Measurements from ENCODE around the gene PPP2R3B.
"Not testable (repeated sequence)": the region's sequence is repeated elsewhere in the genome, so short reads cannot be mapped to it uniquely, and the experiment has no call there.

PPP2R3B gene

DNA sequence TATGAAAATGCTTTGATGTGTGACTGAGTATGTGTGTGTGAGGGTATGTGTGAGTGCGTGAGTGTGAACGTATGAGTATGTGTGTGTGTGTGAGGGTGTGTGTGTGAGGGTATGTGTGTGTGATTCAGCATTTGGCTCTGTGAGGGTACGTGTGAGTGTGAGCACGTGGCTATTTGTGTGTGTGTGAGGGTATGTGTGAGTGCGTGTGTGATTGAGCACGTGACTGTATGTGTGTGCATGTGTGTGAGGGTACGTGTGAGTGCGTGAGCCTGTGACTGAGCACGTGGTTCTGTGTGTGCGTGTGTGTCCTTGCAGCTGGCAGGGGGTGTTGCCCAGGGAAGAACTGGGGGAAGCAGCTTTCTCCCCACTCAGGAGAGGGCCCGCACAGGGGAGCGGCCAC, 16.1 kb upstream of the PPP2R3B start:
- DNase-seq, result no peak

DNA sequence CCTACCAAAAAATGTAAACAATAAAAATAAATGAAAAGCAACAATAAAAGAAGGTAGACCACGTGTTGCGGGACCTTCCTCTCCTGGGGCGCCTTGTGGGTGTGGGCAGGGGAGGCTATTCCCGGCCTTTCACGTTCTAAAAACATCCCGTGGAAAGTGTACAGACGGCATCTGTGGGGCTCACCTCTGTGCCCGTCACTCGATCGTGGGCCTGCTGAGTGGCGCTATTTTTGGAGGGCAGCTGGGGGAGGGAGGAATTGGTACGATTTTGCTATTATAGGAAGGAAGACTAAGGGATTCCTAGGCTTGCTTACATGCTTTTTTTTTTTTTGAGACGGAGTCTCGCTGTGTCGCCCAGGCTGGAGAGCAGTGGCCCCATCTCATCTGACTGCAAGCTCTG, 13.6 kb upstream of the PPP2R3B start:
- no peak for DNase-seq

GRCh38 chrX:397575-397974, 10.9 kb upstream of the PPP2R3B start:
- DNase-seq, result no peak

DNA sequence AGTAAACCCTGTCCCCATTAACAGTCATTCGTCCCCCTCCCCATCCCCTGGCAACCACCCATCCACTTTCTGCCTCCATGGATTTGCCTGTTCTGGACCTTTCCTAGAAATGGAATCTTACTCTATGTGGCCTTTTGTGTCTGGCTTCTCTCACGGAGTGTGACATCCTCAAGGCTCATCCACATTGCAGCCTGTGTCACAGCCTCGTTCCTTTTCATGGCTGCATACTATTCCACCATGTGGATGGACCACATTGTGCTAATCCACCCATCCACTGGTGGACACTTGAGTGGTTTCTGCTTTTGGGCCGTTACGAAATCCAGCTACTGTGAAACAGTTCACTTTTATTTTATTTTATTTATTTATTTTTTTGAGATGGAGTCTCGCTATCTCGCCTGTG, 8.1 kb upstream of the PPP2R3B start:
- no peak for DNase-seq

DNA sequence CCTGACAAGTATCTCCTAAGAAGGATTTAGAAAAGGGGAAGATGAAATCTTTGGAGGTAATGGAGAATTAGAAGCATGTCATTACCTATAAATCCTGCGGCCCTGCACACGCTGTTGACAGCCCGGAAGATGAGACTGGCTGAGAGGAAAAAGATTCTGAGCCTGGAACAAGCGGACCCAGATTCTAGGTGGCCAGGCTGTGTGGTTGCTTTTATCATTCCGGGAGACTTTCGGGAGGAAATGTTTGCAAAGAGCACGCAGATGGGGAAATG, 5.8 kb upstream of the PPP2R3B start:
- DNase-seq, result no peak

GRCh38 chrX:391717-392574, 5.2 kb upstream of the PPP2R3B start:
- no peak for DNase-seq

GRCh38 chrX:390459-390858, 3.8 kb upstream of the PPP2R3B start:
- no peak for DNase-seq

- DNase-seq, result no peak
Measured at GRCh38 chrX:389021-389441, 2.3 kb upstream of the PPP2R3B start.

DNA sequence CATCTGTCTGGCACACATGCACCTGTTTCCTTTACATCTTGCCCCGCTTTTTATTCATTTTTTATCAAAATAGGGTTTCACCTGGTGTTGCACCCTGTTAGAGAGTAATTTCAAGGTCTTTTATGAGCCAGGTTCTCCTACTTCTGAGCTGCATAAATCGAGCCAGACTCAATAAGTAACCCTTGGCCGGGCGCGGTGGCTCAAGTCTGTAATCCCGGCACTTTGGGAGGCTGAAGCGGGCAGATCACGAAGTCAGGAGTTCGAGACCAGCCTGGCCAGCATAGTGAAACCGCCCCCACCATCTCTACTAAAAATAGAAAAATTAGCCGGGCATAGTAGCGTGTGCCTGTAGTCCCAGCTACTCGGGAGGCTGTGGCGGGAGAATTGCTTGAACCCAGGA, 1.0 kb upstream of the PPP2R3B start:
- DNase-seq, result no peak

- peak; percentile 58 for DNase-seq
Measured at GRCh38 chrX:386239-386767, 404 bp downstream of the PPP2R3B start.

DNA sequence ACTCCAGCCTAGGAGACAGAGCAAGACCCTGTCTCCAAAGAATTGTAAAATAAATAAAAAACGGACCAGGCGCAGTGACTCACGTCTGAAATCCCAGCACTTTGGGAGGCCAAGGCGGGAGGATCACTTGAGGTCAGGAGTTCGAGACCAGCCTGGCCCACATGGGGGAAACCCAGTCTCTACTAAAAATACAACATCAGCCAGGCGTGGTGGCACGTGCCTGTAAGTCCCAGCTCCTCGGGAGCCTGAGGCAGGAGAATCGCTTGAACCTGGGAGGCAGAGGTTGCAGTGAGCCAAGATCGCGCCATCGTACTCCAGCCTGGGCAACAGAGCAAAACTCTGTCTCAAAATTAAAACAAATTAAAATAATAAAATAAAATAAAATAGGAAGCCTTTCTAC, 971 bp downstream of the PPP2R3B start:
- not testable (repeated sequence) for DNase-seq

- DNase-seq, result no peak
Measured at GRCh38 chrX:384861-385260, 1.8 kb downstream of the PPP2R3B start.

DNA sequence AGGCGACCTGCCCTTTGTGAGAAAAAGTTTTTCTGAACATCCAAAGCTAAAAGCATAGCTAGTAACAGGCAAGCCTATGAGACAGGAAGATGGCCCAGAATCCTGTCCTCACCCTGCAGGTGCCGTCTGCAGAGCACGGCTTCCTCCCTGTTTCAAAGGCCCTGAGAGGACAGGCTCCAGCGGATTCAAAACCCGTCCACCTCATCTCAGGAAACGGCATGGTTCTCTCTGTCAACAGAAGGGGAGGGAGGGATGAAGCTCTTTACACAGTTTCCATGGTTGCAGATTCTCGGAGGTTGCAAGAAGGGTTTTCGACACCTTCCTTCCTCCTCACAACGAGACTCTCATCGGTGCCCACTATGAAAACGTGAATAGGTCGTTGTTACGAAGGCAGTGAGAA, 8.3 kb downstream of the PPP2R3B start:
- DNase-seq, result no peak

DNA sequence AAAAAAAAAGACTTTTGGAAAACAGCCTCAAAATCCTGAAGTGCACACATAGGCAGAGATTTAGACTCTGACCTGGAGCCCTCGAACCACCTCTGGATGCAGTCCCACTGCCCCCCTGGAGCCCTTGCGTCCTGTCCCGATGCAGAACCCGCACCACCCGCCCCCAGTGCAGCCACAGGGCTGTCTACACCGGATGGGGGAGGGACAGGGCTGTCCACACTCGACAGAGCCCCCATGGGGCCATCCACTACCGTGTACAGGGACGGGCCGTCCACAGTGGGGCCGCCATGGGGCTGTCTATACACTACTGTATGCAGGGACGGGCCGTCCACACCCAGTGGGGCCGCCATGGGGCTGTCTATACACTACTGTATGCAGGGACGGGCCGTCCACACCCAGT, 10.5 kb downstream of the PPP2R3B start:
- not testable (repeated sequence) for DNase-seq

- DNase-seq, result no peak
Measured at GRCh38 chrX:375181-376036, 11.3 kb downstream of the PPP2R3B start.

DNA sequence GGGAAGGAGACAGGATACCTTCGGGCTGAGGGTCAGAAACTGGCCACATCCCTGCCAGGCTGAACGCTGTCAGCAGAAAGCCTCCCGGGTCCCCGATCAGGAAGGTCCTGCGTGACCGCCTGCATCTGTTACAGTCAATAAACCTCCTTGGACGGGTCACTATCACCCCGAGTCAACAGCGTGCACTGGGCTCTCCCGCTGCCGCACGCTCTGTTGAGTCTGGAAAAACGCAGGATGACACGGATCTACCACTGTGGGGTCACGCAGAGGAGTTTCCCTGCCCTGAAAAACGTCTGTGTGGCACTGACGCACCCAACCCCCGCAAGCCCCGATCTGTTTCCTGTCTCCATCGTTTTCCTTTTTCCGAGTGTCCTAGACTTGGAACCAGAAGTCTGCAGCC, 12.1 kb downstream of the PPP2R3B start:
- DNase-seq, result no peak

GRCh38 chrX:373641-374471, 12.9 kb downstream of the PPP2R3B start:
- peak; percentile 54 for DNase-seq

GRCh38 chrX:372856-373640, 13.7 kb downstream of the PPP2R3B start:
- no peak for DNase-seq

GRCh38 chrX:371907-372306, 14.8 kb downstream of the PPP2R3B start:
- no peak for DNase-seq

DNA sequence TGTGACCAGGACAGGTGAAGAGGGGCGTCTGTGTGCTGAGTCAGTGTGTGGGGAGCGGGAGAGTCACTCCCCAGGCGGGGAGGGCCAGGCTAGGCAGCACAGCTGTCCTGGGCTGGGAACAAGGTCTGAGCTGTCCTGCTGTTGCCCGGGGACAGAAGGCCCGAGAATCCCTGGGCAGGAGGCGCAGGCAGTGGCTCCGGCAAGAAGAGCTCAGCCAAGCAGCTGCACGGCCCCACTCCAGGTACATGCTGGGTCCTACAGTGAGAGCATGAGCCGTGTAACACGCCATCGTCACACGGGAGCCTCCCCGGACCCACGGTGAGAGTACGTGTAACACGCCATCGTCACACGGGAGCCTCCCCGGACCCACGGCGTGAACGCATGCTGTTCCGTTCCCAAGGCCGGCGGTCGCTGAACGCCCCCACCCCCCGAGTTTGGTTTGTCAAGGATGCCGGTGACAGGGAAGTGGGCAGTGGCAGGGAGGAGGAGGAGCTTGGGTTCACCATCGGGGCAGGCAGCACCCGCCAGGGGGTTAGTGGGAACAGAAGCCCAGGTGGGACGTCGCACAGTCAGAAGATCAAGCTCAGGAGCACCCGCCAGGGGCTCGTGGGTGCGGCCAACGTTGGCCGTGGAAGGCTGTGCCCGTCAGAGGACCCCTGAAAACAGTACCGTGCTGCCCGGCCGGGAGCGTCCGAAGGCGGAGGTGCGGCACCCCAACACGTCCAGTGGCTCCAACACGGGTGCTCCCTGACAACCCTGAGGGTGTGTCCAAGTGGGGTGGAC, 15.6 kb downstream of the PPP2R3B start:
- DNase-seq, result no peak

GRCh38 chrX:370244-370962, 16.3 kb downstream of the PPP2R3B start:
- no peak for DNase-seq

All from activated naive CD4-positive, alpha-beta T cell treated with anti-CD3 and anti-CD28 coated beads, Interleukin-2, amount 50 U/mL, for 16 hours (primary cell).